T-helper 2 cell (primary cell): Measurements from ENCODE around the gene PTX3.

Source experiments
- DNase-seq, 5 experiments: peaks; one replicate each; pipeline versions ENCODE4 v3.0.0 to v3.0.0-alpha.2; 2012 to 2022

PTX3 gene

GRCh38 chr3:157479464-157480243 is 43.0 kb downstream of the PTX3 start:
- DNase-seq = no peak

DNA sequence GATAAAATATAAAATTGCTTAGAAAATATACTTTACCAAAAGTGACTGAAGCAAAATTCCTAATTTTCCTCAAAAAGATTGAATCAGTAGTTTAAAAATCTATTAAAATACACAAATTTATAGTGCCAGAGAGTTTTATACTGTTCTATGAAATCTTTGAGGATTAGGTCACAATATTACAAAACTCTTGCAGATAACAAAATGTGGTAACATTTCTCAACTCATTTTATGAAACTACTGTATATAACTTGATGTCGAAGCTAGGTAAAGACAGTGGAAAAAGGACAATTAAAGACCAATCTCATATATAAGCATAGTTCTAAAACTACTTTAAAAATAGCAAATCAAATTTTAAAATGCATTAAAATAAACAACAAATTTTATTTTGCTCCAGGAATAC is 50.7 kb downstream of the PTX3 start:
- DNase-seq = no peak

DNA sequence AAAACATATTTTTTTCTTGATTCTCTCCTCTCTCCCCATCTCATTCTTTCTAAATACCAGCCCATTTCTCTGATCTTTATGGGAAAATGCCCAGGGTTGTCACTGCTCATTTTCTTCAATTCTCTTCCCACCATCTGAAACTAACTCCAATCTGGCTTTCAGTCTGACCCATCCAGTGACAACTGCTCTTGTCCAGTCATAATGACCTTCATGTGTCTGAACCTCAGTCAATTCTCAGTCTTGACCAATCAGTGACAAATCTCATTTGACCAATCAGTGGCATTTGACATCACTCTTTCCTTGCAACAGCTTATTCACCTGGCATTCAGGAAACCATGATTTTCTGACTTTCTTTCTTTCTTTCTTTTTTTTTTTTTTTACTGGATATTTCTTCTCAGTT is 51.5 kb downstream of the PTX3 start:
- no peak for DNase-seq

GRCh38 chr3:157491136-157491535 is 54.5 kb downstream of the PTX3 start:
- DNase-seq = no peak
